NCI-H2029 treated with DMSO at 0.1 percent for 48 hours (cell line): ENCODE data around the gene FRAS1.
"Not testable (repeated sequence)": the region's sequence is repeated elsewhere in the genome, so short reads cannot be mapped to it uniquely, and the experiment has no call there.

Experiments
- DNase-seq: peaks from one replicate; lab custom pipeline; 2025; lab: John Stamatoyannopoulos, UW

The FRAS1 gene

GRCh38 chr4:78325271-78326157 lies 268.4 kb downstream of the FRAS1 start:
- DNase-seq = no peak

DNA sequence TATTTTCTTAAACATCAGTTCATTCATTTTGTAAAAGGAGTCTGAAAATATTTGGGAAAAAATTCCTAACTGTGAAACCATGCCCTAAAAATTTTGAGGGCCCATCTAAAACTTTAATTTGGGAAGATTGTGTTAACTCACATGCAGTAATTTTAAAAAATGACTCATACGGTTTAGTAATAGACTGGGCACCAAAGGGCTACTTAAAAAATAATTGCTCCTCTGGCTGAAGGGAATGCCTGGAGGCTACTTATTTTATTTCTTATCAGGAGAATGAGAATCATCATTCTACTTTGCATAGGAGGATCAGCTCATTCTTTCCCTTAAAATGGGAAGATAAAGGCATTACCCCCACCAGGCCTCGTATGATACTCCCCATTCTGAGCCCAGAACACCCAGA lies 271.5 kb downstream of the FRAS1 start:
- DNase-seq = not testable (repeated sequence)

GRCh38 chr4:78331186-78331585 lies 274.1 kb downstream of the FRAS1 start:
- DNase-seq = no peak

DNA sequence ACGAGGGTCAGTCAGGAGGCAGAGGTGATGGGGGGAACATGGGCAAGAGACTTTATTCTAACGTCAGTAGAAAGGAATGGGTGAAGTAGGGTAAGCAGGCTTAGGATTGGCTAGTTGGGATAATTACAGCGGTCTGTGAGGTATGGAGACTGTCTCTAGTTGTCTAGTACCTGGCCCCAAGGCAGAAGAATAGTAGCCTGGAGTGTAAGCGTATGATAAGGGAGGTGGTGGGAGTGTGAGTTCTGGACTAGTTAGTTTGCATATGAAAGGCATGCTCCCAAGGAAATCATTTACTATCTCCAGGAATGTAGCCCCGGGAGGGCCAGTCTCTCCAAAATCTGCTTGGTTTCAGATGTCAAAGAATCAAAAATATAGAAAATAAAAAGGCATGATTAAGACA lies 274.8 kb downstream of the FRAS1 start:
- no peak for DNase-seq

GRCh38 chr4:78332976-78333375 lies 275.9 kb downstream of the FRAS1 start:
- no peak for DNase-seq

DNA sequence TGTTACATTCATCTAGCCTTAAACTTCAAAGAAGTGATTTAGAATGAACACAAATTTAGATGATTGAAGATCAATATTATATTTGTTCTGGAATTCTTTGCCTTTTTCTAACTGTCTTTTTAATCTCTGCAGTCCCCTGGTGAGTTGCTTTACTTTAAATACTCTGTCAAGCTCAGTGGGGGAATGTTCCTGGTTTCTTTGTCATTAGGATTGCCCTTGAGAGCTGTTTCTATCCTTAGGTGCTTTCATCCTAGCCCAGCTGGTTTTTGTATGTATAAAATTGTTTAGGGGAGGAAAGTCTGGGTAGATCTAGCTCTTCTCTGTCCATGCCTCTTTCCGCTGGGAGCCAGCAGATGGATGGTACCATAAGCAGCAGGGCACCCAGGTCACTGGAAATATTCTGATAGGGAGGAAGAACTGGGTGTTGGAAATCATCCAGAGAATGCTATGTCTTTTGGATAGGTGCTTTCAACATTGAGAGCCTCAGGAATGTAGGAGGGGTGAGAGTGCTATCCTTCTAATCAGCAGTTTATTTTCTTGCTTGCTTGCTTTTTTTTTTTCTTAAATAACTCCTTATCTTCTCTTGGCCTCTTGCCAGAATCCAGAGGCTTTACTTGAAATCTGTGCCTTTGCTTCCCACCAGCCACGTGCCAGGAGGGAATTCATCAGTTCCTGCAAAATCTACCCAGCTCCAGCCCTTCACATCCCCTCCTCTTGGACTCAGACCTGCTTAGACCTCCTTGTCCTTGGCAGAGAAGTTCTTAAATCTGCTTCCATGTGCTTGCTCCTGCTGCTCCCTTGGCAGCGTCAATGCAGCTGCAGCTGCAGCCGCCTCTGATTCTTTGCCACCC lies 279.2 kb downstream of the FRAS1 start:
- no peak for DNase-seq

DNA sequence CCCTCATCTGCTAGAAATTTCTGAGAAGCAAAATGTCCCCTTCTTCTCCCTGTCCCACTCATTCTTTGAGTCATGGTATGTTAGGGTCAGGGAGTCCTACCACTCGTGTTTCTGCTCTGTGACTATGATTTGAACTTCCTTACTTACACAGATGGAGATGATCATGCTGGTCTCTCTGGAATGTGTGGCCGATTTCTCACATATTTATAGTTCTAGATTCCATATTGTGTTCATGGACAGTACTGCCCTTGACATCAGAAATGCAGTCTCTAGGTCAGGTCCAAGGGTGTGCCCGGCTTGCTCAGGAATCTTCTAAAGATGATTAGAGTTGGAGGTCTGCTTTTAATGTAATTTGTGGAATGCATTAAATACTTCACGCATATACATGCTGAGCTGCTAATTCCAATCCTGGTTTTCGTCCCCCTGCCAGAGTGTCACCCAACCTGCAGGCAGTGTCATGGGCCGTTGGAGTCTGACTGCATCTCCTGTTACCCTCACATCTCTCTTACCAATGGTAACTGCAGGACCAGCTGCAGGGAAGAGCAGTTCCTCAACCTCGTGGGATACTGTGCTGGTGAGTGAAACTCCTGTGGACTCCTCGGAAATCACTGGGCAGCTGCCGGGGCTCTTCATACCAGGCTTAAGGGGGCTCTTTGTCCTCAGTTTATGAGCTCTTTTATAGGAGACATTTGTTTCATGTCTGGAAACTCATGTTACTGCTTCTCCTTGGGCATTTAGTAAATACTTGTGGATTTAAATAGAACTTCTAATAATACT lies 280.3 kb downstream of the FRAS1 start:
- DNase-seq = no peak

GRCh38 chr4:78342125-78342524 lies 285.0 kb downstream of the FRAS1 start:
- no peak for DNase-seq

DNA sequence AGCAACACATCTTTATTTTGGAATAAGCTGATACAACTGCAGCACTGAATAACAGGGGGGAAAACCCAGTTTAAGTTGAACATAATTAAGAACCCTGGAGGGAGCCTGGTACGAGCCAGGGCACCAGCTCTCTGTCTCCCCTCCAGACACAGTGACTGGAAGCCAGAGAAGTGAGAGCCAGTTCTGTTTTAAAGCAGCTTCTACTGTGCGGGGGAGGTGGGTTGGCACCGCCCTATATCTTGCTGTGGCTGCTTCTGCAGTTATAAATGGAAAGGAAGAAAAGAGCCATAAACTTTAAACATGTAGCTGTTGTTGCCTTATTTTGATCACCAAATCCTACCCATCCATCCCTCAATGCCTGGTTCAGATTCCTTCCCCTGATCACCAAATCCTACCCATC lies 286.6 kb downstream of the FRAS1 start:
- DNase-seq = no peak

GRCh38 chr4:78345237-78345636 lies 288.1 kb downstream of the FRAS1 start:
- DNase-seq = no peak

DNA sequence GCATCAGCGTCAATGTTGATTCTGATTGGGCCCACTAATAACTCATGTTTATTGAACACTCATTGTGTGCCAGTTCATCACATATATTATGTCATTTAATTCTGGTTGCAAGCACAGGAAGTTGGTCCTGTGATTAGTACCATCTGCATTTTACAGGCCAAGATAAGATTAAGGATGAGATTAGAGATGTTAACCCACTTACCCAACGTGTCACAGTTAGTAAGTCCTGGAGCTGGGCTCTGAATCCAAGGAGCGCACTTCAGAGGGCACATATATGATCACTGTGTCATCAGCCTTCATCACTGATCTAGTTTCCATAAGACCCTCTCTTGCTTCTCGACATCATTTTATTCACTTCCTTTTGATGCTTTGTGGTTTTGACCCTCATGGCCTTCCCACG lies 289.1 kb downstream of the FRAS1 start:
- DNase-seq = no peak

- no peak for DNase-seq
Observed at GRCh38 chr4:78347527-78347926, 290.4 kb downstream of the FRAS1 start.

- DNase-seq = no peak
Observed at GRCh38 chr4:78353921-78354320, 296.8 kb downstream of the FRAS1 start.

GRCh38 chr4:78354782-78355181 lies 297.7 kb downstream of the FRAS1 start:
- no peak for DNase-seq

DNA sequence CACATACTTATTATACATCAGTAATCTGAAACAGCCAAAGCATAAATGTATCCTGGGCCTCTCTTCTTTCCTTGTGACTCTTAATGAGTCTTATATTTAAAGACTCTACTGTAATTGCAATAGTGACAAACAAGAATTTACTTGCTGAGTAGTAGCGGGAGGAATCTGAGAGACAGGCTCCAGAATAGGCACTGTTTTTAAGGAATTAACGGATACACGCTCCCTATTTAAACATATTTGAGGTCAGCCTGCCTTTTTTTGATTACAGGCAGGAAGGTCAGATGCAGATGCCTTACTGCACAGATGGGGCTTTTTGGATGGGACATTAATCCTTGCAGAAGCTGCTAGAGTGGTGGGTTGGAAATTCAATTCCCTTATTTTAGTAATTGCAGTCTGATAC lies 298.2 kb downstream of the FRAS1 start:
- DNase-seq = no peak

DNA sequence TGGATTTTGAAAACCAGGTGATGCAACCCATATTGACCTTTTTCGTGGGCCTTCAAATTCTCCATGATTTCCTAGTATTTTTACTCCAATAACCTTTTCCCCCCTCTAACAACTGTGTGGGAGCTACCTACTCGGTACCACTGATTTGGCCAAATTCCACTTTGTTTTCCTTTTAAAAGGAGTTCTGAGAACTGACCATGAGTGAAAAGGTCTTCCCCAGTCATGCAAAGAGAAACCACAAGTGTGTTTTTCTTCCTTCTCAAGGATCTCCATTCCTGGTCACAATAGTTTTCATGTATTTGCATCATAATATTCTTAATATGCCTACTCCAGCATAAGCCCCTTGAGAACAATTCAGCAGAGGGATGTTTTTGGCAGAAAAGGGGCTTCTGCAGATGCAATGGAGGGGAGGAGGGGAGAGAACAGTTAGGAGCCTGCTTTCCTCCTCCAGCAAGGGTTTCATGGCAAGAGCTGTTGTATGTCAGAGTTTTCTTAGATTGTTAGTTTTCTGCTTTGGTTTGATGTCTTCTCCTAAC lies 299.2 kb downstream of the FRAS1 start:
- DNase-seq = no peak

DNA sequence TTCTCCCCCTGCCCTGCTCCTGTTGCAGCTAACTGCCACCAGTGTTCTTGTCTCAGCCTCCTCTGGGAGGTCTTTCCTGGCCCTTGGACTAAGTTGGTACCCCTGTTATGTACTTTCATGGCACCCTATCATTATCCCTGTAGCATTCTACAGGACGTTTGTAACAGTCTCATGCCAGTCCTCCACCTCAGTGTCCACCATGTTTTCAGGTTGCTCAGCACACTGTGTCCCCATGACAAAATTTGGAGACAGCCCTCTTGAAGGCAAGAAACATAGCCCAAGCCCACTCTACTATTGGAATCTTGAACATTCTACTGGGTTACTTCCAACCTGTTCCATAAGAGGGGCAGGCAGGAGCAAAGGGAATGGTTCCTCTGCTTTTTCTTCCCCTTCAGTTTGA lies 300.0 kb downstream of the FRAS1 start:
- DNase-seq = no peak

DNA sequence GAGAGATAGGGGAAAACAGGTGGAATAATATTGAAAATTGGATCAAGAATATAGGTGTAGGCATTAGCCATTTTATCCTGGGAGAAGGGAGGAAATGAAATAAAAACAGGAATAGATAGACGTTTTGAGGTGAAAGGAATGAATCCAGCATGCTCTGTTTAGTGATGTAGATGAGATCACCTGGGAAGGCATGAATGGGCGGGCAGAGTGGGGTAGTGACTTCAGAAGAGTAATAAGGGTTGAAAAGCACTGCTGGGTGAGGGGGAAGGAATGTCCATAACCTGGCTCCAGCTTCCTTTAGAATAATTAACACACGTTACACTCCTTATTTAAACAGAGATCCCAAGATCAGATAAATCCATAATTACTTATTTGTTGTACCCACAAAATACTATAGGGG lies 303.3 kb downstream of the FRAS1 start:
- DNase-seq = no peak

DNA sequence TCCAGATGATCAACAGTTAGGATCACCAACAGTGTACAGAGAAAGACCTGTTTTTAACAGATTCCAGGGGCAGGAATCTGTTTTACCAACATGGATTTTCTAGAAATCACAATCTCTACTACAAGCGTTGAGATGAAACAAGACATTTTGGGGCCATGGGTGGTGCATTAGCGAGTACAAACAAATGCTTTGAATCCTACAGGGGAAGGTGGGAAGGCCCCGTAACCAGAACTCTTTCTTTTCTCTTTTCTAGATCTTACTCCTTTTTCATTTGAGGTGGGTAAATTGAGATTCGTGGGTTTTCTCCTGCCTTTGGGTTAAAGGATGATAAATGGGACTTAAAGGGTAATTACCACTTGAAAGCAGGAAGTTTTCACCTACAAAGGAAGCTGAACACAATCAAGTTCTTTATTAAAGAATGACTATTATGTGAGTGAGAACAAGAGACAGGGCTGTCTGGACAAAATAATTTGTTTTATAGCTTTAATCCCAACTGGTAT lies 304.5 kb downstream of the FRAS1 start:
- DNase-seq = no peak

DNA sequence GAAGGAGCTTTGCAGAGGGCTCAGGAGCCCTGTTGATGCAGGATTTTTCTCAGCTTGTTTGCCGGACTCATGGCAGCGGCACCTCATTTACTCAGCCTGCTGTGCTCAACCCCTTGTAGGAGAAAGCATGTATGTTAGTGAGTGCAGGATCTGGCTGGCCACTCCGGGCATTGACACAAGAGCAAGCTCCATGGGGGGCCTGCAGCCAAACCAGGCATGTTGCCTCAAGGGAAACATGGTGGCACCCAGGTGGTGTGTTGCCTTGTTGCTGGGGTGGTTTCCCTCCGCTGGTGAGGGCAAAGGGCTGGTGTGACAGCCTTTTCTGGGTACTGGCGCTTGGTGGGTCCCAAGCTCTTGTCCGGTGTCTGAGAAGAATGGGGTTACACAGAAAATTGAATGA lies 305.2 kb downstream of the FRAS1 start:
- no peak for DNase-seq

DNA sequence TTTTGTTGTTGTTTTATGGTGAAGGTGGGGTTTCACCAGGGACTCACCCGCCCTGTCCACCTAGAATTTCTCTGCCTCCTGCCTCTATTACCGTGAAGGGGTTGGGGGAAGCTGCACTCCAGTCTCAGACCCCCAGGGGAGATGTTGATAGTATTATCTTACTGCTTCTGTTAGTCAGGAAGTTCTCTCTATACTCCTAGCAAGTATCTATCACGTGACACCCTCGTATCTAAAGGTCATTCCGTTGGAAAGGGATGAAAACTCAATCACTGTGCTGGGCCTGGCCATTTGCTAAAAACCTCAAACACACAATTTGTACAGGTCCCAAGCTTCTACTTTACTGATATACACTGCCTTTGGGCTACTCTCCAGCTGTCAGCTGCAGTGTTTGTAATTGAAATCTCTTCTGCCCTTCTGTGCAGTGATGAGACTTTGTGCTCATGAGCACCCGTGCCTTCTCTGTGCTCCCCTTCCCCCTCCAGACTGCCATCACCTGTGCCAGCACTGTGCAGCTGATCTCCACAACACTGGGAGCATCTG lies 306.0 kb downstream of the FRAS1 start:
- DNase-seq = no peak

GRCh38 chr4:78369679-78370078 lies 312.6 kb downstream of the FRAS1 start:
- no peak for DNase-seq
